ENCODE measurements around the gene NR1I2.

The NR1I2 gene

DNA sequence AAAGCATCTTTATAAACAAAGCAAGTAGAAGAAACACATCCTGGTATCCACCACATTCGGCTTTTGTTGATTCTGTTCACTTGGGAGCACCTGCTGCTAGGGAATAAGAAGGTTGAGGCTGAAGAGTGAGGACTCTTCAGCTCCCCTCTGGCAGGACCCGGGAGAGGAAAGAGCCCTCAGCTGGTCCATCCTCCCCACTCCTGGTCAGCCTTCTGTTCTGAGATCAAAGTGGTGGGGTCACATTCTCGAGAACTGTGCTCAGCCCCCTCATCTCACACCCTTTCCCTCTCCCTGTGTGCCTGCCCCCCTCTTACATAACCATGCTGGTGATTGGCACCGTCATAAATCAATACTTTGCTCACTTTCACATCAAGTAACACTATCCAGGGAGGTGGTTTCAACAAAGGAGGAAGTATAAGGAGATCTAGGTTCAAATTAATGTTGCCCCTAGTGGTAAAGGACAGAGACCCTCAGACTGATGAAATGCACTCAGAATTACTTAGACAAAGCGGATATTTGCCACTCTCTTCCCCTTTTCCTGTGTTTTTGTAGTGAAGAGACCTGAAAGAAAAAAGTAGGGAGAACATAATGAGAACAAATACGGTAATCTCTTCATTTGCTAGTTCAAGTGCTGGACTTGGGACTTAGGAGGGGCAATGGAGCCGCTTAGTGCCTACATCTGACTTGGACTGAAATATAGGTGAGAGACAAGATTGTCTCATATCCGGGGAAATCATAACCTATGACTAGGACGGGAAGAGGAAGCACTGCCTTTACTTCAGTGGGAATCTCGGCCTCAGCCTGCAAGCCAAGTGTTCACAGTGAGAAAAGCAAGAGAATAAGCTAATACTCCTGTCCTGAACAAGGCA is at the start of gene NR1I2:
Gene NR1I2 (plus strand): TSS at position 772 of the 869 bp plus-strand sequence.
- DNase-seq (ENCODE audit: low spot score), result no peak

DNA sequence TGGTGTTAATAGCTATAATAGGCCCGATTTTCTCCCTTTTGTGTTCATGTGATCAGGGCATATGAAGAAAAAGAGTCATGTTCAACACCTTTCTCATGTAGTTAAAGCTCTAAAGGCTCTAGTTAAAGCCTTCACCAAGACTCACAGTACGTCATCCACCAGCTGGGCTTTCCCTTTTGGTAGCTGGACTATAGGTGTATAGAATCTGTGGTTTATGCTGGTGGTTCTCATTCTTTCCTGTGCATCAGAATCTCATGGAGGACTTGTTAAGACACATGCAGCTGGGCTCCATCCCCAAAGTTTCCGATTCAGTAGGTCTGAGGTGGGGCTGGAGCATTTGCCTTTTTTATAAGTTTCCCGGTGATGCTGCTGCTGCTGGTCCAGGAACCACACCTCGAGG is 48.1 kb upstream of the NR1I2 start:
- no peak for DNase-seq (ENCODE audit: low spot score)

DNA sequence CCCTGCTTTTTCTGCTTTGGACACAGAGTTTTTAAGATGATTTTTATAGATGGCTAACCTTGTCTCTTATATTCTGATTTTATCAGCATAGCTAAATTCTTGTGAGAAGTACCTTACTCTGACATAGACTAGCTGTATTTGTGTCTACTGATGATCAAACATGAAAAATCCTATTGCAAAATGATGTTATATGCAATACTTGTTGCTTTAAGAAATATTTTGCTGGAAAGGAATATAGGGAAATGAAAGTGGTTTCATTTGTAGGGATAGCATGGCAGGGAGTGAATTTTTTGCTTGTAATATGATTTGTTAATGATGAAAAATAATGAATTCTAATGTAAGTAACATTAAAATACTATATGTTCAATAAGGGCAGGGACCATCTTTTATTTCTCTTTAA is 43.2 kb upstream of the NR1I2 start:
- no peak for DNase-seq (ENCODE audit: low spot score)

DNA sequence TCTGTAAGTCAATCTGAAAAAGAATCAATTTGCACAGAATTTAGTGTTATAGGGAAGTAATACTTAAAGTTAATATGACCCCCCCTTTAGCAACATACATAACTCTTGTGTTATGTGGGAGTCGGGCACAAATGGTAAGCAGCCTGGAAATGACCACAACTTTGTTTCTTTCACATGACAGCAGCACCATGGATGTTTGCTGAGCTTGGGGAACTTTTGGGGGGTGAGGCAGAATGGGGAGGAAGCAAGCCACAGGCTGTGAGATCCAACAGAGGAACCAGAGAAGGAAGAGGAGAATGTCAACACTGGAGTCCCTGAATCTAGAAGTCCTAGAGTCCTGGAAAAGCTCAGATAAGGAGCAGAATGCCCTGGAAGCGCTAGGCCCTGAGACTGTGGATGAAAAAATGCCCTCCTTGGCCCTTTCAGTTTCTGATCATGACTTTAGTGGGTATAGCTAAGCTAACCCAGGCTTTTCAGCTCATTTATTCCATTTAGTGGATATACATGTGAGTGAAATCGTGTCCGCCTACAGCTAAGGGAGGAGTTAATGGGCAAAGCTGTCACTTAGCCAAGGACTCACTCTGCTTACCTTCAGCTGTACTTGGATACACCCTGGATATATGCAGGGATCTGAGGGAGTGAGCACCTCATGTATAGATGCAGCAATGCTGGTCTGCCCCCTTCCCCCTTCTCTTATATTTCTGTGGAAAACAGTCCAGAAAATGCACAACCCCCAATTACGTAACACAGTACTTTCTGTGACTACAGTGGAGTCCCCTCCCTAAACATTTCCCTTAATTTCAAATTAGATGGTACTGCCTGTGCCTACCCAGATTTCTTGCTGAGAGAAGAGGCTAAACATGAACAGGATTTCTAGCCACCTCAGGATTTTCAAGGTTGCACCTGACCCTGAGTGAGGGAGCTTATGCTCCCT is 40.0 kb upstream of the NR1I2 start:
- DNase-seq (ENCODE audit: low spot score), result no peak

DNA sequence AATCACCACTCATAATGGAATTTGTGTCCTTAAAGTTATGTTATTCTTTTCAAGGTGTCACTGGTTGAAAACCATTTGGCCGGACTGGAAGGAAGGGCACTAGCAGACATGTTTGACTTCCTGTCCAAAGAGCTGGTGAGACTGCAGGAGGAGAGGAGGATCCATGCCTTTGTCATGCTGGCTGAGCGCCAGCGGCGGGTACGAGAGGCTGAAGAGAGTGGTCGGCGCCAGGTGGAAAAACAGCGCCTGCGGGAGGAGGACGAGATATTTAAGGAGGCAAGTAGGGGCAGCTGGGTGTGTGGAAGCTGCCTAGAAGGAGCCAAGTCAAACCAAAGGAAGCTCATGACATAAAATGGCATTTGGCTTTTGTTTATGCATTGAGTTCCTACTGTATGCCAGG is 38.0 kb upstream of the NR1I2 start:
- DNase-seq (ENCODE audit: low spot score), result no peak

DNA sequence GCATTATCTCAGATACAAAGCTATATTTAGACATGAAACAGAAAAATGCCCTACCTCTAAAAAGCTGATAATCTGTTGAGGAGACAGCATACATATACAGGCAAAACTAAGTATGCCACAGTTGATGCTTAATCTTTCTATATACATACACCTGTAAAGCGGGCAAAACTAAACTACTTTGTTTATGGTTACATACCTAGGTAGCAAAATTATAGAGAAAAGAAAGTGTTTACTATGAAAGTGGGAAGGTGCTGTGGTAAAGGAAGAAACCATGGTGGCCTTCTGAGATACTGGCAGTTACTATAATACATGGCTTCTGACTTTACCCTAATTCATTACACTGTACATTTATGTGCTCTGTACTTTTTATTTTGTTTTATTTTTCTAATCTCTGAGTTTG is 36.0 kb upstream of the NR1I2 start:
- DNase-seq (ENCODE audit: low spot score), result no peak

DNA sequence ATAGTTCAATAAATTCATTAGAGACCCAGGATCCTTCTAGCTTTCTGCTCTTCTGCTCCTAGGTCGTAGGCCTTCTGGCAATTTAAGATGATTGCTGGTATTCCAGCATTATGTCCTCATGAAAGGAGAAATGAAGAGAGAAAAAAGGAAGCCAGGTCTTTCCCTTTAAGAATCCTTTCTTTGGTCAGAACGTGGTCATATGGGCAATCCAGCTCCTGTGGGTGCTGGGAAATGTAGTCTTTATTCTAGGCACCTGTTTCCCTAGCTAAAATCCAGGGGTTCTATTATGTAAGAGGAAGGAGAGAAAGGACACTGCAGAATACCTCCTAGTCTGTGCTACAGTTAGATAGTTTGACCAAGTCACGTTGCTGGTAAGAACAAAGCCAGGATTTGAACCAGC is 35.5 kb upstream of the NR1I2 start:
- no peak for DNase-seq (ENCODE audit: low spot score)

DNA sequence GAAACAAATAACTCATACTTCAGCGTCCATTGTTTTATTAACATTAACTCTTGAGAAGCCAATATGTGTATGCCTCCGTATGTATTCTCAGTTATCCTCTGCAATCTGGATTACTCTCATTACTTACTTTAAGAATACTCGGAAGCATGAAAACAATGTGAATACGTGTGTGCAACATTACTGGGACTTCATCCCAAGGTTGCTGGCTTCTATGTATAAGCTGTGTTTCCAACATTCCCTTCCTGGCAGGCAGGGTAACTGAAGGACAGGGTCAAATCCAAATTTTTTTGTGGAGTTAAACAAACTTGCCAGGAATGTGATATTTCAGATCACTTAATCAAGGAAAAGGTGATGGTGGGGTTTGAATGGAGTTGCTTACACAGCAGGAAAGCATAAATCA is 34.5 kb upstream of the NR1I2 start:
- no peak for DNase-seq (ENCODE audit: low spot score)

DNA sequence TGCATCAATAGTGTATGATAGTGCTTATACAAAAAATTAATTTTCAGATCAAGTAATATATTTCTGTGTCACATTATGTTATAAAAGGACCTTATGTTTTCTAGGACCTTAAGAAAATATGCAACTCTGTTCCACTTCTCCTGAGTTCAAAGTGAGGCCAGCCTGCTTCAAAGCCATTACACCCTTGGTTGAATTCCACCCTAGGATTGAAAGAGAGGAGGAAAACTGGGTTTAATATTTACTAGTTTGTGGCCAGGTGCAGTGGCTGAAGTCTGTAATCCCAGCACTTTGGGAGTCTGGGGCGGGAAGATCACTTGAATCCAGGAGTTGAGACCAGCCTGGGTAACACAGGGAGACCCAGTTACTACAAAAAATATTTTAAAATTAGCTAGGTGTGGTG is 32.9 kb upstream of the NR1I2 start:
- DNase-seq (ENCODE audit: low spot score), result no peak

DNA sequence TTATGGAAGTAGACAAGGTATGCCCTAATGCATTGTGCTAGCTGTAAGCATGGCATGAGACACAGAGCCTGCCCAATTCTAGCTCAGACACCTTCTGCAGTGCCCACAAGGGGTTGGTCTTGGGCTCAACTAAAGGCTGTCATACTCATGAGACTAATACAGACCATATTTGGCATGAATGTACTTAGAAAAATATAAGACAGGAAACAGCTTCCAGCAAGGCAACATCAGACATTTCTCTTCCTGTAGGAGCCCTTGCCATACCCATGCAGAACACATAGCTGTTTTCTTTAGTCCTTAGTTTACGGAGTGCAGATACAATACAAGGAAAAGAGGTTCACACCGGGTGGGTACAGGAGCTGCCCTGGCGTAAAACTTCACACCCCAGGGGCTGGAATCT is 30.5 kb upstream of the NR1I2 start:
- DNase-seq (ENCODE audit: low spot score), result no peak

DNA sequence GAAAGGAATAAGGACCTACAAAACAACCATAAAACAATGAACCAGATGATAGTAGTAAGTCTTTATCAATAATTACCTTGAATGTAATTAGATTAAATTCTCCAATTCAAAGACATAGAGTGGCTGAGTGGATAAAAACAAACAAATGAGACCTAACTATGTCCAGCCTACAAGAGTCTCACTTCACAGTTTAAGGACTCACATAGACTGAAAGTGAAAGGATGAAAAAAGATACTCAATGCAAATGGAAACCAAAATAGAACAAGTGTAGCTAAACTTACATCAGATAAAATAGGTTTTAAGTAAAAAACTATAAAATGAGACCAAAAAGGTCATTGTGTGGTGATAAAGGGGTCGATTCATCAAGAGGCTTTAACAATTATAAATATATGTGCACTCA is 21.9 kb upstream of the NR1I2 start:
- DNase-seq (ENCODE audit: low spot score), result no peak

DNA sequence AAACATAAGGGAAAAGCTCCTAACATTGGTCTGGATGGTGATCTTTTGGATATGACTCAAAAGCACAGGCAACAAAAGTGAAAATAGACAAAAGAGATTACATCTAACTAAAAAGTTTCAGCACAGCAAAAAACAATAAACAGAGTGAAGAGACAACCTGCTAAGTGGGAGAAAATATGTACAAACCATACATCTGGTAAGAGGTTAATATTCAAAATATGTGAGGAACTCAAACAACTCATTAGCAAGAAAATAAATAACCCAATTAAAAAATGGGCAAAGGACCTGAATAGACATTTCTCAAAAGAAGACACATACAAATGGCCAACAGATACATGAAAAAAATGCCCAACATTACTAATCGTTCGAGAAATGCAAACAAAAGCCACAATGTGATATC is 19.0 kb upstream of the NR1I2 start:
- DNase-seq (ENCODE audit: low spot score), result no peak

DNA sequence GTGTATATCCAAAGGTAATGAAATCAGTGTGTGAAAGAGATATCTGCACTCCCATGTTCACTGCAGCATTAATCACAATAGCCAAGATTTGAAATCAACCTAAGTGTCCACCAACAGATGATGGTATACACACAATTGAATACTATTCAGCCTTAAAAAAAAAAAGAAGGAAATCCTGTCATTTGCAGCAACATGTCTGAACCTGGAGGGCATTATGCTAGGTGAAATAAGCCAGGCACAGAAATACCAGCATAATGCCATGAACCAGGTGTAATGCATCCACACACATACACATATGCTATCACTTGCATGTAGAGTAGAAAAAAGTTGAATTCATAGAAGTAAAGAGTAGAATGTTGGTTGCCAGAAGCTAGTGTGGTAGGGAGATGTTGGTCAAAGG is 18.4 kb upstream of the NR1I2 start:
- no peak for DNase-seq (ENCODE audit: low spot score)

DNA sequence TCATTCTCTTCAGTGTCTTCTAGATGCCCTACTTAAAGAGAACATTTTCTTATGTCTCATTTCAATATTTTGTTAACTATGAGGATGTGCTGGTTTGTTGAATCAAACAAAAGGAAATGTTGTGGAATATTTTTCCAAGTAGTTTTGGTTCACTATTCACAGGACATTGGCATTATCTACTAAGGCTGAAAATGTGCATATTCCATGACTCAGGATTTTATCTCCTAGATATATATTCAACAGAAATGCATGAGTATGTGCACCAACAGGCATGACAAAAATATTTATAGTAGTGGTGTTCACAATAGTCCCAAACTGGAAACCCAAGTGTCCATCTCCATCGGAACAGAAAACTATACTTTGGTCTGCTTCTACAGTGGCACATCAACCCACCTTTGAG is 16.7 kb upstream of the NR1I2 start:
- DNase-seq (ENCODE audit: low spot score), result no peak

DNA sequence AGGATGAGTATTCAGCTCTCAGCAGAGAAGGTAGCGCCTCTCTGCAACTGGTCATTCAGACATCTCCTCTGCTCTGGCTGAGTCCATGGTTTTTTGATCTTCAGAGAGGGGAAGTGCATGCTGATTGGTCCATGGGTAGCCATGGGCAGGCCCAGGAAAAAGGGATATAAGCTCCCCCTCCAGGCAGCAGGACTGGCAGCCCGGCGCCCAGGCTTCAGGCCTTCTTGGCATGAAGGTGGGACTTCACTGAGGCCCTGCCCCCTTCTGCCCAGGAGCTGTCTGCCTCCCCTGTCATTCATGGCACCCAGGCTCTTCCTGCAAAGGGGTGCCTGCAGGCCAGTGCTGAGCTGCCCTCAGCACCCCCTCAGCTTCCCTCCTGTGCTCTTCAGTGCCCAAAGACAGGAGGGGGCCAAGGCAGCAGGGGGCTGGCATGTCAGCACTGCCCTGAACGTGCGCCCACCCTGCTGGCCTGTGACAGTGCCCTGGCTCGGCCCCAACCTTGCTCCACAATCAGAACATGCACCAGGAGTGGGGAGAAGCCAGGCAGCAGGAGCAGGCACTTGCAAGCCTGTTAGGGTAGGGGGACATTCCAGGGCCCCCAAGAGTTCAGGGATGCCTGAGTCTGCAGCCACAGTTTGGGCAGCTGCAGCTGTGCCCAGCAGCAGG is 13.8 kb upstream of the NR1I2 start:
- DNase-seq (ENCODE audit: low spot score), result no peak

DNA sequence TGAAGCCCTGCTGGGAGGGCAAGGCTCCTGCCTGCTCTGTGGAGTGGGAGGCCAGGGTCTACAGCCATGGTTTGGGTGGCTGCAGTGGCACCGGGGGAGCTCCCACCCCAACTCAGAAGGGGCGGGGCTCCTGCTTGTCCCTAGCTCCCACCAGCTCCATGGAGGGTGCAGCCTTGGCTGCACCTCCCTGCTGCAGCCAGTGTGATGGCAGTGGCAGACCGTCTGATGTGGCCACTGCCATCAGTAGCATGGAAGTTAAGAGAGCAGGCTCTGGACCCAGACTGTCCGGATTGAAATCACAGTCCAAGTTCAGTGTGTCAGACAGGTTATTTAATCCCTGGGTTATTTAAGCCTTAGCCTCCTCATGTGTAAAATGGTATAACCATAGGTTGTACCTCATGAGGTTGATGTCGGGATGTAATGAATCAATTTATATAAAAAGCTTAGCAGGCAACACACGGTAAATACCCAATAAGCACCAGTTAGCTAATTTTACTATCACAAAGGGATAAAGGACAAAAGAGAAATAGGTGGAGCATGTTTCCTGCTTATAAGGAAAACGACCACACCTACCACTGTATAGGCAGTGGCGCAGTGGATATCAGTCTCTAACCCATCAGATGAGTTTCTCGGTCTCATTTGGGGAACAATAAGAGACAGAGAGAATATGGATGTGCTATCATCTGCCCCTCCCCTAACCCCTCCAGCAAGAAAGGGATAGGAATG is 13.1 kb upstream of the NR1I2 start:
- DNase-seq (ENCODE audit: low spot score), result no peak

DNA sequence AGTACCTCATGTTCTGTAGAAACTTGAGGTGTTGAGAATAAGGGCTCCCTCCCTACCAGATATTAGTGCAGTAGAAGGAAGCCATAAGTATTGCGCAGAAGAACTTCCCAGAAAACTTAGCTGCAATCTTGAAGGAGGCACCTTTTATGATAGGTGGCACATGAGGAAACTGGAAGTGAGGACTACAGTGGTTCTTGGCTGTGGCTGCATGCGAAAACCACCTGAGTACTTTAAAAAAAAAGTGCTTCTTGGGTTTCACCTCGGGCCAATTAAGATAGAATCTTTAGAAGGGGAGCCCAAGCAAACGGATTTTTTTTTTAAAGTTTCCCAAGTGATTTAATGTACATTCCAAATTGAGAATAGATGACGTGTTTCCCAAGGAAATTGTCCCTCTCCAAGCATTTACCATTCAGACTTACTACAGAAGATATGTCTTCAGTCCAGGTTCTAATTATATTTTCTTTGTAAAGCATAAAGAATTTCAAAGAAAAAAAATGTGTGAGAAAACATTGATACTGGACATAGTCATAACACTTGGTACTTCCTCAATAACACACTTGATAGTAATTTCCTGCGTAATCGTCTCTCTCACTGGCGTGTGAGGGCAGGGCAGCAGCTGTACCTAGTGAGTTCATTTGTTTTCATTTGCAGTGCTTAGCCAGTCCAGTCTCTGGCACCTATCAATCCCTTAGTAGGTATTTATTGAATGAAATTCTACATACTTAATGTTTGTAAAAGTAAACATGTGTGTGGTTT is 12.3 kb upstream of the NR1I2 start:
- no peak for DNase-seq (ENCODE audit: low spot score)

DNA sequence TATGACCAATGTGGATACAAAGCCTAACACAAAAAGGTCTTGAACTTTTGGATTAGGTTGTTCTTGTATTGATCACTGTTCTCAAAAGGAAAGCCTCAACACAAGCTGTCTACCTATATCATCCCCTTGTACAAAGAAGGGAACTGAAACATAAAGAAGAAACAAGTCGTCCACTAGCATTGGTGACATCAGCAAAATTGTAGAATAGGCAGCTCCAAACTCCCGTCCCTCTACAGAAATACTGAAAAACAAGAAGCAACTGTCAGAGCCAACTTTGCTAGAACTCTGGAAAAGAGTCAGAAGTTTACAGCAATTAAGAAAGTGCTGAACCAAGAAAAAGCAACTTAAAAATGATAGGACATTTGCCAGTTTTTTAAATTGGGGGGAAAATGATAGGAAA is 7.5 kb upstream of the NR1I2 start:
- DNase-seq (ENCODE audit: low spot score), result no peak

DNA sequence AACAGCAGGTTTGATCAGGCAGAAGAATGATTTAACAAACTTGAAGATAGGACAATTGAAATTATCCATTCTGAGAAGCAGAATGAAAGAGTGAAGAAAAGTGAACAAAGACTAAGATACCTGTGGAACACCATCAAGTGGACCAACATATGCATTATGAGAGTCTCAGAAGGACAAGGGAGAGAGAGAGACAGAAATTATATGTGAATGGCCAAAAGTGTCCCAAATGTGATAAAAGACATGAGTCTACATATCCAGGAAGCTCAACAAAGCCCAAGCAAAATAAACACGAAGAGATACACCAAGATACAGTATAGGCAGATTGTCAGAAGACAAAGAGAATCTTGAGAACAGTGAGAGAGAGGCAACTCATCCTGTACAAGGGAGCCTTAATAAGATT is 5.6 kb upstream of the NR1I2 start:
- DNase-seq (ENCODE audit: low spot score), result no peak

DNA sequence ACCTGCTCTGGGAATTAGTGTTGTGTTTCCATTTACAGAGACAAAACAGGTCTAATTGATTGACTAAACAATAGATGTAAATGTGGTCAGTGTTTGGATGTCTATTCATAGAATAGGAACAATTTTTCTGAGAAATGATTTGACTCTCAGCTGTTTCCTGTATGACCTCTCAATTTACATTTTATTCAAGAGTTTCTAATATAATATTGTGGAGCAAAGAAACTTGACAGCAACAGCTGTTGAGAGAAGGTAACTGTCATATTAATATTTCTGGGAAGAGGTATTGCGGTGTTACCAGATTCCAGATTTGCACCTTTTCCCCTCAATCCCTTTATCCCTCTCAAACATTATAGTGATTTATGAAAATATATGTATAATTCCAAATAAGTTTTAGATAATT is 3.7 kb upstream of the NR1I2 start:
- DNase-seq (ENCODE audit: low spot score), result no peak

DNA sequence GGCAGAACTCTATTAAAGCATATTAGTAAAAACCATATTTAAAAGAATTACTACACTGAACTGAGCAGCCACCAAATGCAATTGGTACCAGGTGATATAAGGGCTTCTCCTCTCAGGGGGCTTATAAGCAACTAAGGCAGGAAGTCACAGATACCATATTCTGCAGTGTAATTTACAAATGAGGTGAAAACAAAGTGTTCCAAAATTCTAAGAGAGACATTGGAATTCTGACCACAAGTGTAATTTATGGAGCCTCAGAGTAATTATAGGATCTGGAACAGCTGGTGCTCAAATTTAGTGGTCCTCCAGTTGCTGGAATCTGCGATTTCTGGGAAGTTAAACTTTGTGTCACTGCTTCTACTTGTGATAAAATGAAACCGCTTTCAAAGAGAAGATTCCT is 3.1 kb upstream of the NR1I2 start:
- no peak for DNase-seq (ENCODE audit: low spot score)

Data from left forelimb (tissue), 1 donor.